Chondrocyte (in vitro differentiated cells): ENCODE measurements around the gene PADI4. TPM values are rescaled to one million over a fixed set of nuclear protein-coding genes. Genes with fewer than 3 reads are reported as not detected.
"Not testable (repeated sequence)": the region's sequence is repeated elsewhere in the genome, so short reads cannot be mapped to it uniquely, and the experiment has no call there.

ENCODE experiments used
- DNase-seq: peaks from one replicate; pipeline ENCODE4 v3.0.0; 2021; ENCODE audit warnings: mixed read lengths, low spot score
- H3K27ac Mint-ChIP-seq: one replicate; pipeline ENCODE4 v1.8.0; 2021; ENCODE audit warnings: mild to moderate bottlenecking, moderate library complexity, mixed read lengths; ENCODE audit not compliant: unreplicated experiment
- H3K27me3 Mint-ChIP-seq: 2 replicates; pipeline ENCODE4 v1.8.0; 2021; ENCODE audit warnings: low read depth, mixed read lengths
- H3K36me3 Mint-ChIP-seq: 2 replicates; pipeline ENCODE4 v1.8.0; 2021; ENCODE audit warnings: low read depth, mixed read lengths
- H3K4me1 Mint-ChIP-seq: 2 replicates; pipeline ENCODE4 v1.8.0; 2021; ENCODE audit warnings: low read depth, mild to moderate bottlenecking, mixed read lengths
- H3K4me3 Mint-ChIP-seq: one replicate; pipeline ENCODE4 v1.8.0; 2021; ENCODE audit warnings: mild to moderate bottlenecking, moderate library complexity, mixed read lengths; ENCODE audit not compliant: unreplicated experiment
- H3K9me3 Mint-ChIP-seq: 2 replicates; pipeline ENCODE4 v1.8.0; 2021; ENCODE audit warnings: low read depth, mixed read lengths
- CTCF ChIP-seq: fragments of 200-600 bp; sonication (generic); IDR thresholded peaks from 2 replicates; pipeline ENCODE4 v1.5.0; 2021; ENCODE audit warnings: antibody characterized with exemption, mild to moderate bottlenecking, moderate library complexity
- total RNA-seq: library from RNA; stranded (reverse); gene quantifications from 3 replicates; pipeline ENCODE4 v1.2.1, GENCODE V29; 2021

PADI4 gene
- total RNA-seq, 1 donor from 2014 or later: not detected

DNA sequence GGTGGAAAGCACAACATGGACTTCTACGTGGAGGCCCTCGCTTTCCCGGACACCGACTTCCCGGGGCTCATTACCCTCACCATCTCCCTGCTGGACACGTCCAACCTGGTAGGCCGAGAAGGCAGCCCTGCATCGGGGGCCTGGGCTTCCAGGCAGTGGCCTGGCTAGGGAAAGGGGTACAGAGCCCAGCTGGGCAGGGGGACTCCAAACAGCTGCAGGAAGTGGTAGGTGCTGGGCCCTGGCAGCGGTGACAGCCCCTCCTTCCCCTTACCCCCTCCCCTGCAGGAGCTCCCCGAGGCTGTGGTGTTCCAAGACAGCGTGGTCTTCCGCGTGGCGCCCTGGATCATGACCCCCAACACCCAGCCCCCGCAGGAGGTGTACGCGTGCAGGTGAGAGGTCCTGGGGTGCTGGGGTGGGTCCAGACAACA, 34.0 kb downstream of the PADI4 start:
- DNase-seq: peak; percentile 83
- Mint-ChIP-seq H3K4me1 (no peaks in the 10 kb centered on the region), H3K27me3 (peaks cover 3% of the 10 kb centered on the region), H3K9me3 (peaks cover 10% of the 10 kb centered on the region), H3K36me3 (peaks cover 5% of the 10 kb centered on the region), H3K27ac (no peak overlapping the region), H3K4me3 (no peak overlapping the region)
- no peak for TF ChIP-seq CTCF

DNA sequence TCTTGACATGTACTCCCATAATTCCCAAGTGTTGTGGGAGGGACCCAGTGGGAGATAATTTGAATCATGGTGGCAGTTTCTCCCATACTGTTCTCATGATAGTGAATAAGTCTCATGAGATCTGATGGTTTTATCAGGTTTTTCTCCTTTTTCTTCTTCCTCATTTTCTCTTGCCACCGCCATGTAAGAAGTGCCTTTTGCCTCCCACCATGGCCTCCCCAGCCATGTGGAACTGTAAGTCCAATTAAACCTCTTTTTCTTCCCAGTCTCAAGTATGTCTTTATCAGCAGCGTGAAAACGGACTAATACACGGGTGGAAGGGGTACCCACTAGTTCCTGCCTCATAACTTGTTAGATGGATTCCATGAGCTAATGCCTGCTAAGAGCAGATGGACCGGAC, 37.5 kb downstream of the PADI4 start:
- not testable (repeated sequence) for H3K4me1 Mint-ChIP-seq, H3K4me3 Mint-ChIP-seq, H3K27ac Mint-ChIP-seq, H3K9me3 Mint-ChIP-seq, DNase-seq, H3K36me3 Mint-ChIP-seq, H3K27me3 Mint-ChIP-seq

GRCh38 chr1:17346046-17346789, 38.2 kb downstream of the PADI4 start:
- TF ChIP-seq CTCF: no peak
- DNase-seq: no peak
- Mint-ChIP-seq H3K9me3 (peaks cover 10% of the 10 kb centered on the region), H3K36me3 (peaks cover 5% of the 10 kb centered on the region), H3K27me3 (no peaks in the 10 kb centered on the region), H3K4me3 (no peak overlapping the region), H3K4me1 (peaks cover 5% of the 10 kb centered on the region), H3K27ac (no peak overlapping the region)

DNA sequence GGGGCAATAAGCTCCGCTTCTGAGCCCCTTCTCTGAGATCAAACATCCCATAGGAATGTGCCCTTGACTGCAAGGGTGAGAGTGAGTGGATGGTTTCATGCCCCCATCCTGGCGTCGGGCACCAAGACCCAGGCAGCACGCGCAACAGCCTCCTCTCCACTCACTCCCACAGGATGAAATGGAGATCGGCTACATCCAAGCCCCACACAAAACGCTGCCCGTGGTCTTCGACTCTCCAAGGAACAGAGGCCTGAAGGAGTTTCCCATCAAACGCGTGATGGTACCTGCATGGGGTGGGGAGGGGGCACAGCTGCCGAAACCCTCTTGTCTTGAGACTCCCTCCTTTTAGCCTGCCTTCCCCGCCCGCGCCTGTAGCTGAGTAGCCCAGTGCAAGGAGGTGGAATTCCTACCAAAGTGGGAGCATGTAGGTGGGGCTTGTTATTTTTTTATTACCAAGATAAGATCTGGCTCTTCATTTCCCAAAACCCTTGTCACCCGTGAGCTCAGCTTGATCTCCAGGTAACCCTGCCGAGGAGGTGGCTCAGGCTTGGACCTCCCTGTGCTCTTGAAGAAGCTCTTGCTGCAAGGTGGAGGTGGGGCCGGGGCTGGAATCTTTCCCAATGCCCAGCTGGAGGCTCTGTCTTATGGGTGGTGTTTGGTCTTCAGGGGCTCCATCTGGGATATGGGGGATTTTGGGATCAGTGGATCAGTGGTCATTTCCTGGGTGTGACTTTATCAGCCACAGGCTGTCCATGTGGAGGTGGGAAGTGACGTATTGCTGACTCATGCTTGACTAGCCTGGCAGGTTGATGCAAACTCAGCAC, 40.0 kb downstream of the PADI4 start:
- no peak for TF ChIP-seq CTCF
- no peak overlapping the region for H3K4me3 Mint-ChIP-seq
- H3K4me1 Mint-ChIP-seq: peaks cover 5% of the 10 kb centered on the region
- no peak overlapping the region for H3K27ac Mint-ChIP-seq
- peaks cover 10% of the 10 kb centered on the region for H3K9me3 Mint-ChIP-seq
- peaks cover 15% of the 10 kb centered on the region for H3K27me3 Mint-ChIP-seq
- peak; percentile 72 for DNase-seq
- H3K36me3 Mint-ChIP-seq: peaks cover 5% of the 10 kb centered on the region

GRCh38 chr1:17348593-17349234, 40.7 kb downstream of the PADI4 start:
- no peak for TF ChIP-seq CTCF
- Mint-ChIP-seq H3K36me3 (peaks cover 4% of the 10 kb centered on the region), H3K9me3 (peaks cover 7% of the 10 kb centered on the region), H3K4me3 (no peak overlapping the region), H3K27ac (no peak overlapping the region), H3K4me1 (peaks cover 5% of the 10 kb centered on the region), H3K27me3 (peaks cover 17% of the 10 kb centered on the region)
- peak; percentile 54 for DNase-seq
